Fibroblast of lung (primary cell): ENCODE data around the gene ALDH1L2.

ENCODE experiments used
- CTCF ChIP-seq, 2 donors: IDR thresholded peaks in 1 of 2; conservative IDR thresholded peaks in 1 of 2; 1 replicate in 1 of 2; 2 replicates in 1 of 2; pipeline ENCODE4 v1.5.1; 2011 to 2012; ENCODE audit warnings: low read length in 2 of 2, control low read depth in 1 of 2, inconsistent platforms in 1 of 2, low read depth in 1 of 2, mild to moderate bottlenecking in 1 of 2
- EZH2 ChIP-seq: IDR thresholded peaks from 2 replicates; pipeline ENCODE4 v1.5.1; 2012; ENCODE audit warnings: low read length, control low read depth, mild to moderate bottlenecking; ENCODE audit errors: missing control alignments

DNA sequence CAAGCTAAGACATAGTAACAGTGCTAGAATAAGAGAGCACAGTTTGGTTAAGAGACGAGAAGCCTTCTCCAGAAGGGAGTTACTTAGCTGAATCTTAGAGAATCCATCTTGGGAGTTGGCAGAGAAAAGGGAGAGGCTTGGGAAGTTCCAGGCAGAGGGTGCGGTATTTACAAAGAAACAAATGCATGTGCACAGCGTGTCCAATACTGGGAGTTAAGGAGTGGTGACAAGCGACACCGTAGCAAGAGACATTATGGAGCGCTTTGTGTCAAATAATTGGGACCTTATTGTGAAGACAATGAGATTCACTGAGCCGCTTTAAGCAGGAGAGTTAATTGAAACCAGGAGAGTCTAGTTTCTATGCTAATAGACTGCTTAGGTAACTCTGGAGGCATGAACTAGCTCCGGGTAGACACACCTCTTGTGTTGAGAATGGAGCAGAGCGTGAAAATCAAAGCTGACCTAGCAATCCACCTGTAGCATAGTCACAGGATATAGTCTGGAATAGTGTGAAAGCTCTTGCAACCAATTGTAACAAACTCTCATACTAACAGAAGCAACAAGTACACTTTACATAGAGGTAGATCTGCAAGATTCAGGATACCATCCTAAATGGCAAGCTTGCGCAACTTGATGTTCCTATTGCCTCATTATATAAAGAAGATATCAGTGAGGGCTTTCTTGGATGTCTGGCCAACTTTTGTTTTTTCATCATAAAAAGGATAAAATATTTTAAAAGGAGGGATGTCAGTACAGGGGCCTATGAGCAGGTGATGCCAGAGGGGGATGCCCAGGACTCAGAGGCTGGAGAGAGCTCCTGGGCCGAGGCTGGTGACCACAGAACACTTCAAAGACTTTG is 5.3 kb downstream of the ALDH1L2 start:
- no peak for TF ChIP-seq CTCF (conservative IDR thresholded peaks at IDR 0.05 in 1 of 2, IDR thresholded peaks at IDR 0.05 in 1 of 2; ENCODE audit: low read depth in 1 of 2, low read length in 2 of 2)
- no peak for TF ChIP-seq EZH2
